MCF 10A (cell line): Measurements from ENCODE around the gene CCDC27. TPM values are rescaled to one million over a fixed set of nuclear protein-coding genes. Genes with fewer than 3 reads are reported as not detected.
A peak's percentile ranks its signal among the peaks of the same experiment; 100 is the strongest.

ENCODE experiments used
- BruUV-seq: library from RNA; stranded (reverse); fragments of 400-500 nt; replicated peaks from 2 replicates; lab custom pipeline; 2021; lab: Mats Ljungman, UMichigan
- CTCF ChIA-PET: fragments of 300-600 bp; sonication (Branson Sonifier 250); formaldehyde crosslinking; extraction: SDS; loops from one replicate; lab custom pipeline; 2021; ENCODE audit warnings: antibody characterized with exemption, inconsistent platforms; lab: Yijun Ruan, JAX
- POLR2A ChIA-PET: fragments of 300-600, 350-650 bp; sonication (Branson Sonifier 250); formaldehyde crosslinking; extraction: SDS; loops from one replicate; lab custom pipeline; 2020; ENCODE audit warnings: antibody characterized with exemption, inconsistent platforms; lab: Yijun Ruan, JAX
- DNase-seq: peaks from one replicate; pipeline ENCODE4 v3.0.0-alpha.2; 2018; ENCODE audit not compliant: unreplicated experiment
- H3K27ac Mint-ChIP-seq: one replicate; pipeline ENCODE4 v1.8.0; 2022; ENCODE audit warnings: mild to moderate bottlenecking, low read depth, mixed read lengths; ENCODE audit not compliant: unreplicated experiment
- H3K27me3 Mint-ChIP-seq: one replicate; pipeline ENCODE4 v1.8.0; 2022; ENCODE audit warnings: mixed read lengths; ENCODE audit not compliant: insufficient read depth, unreplicated experiment
- H3K36me3 Mint-ChIP-seq: one replicate; pipeline ENCODE4 v1.8.0; 2022; ENCODE audit warnings: mild to moderate bottlenecking, moderate library complexity, mixed read lengths; ENCODE audit not compliant: insufficient read depth, unreplicated experiment
- H3K4me1 Mint-ChIP-seq: one replicate; pipeline ENCODE4 v1.8.0; 2022; ENCODE audit warnings: mixed read lengths; ENCODE audit not compliant: insufficient read depth, unreplicated experiment
- H3K4me3 Mint-ChIP-seq: one replicate; pipeline ENCODE4 v1.8.0; 2022; ENCODE audit warnings: mild to moderate bottlenecking, moderate library complexity, mixed read lengths; ENCODE audit not compliant: unreplicated experiment
- H3K9me3 Mint-ChIP-seq: one replicate; pipeline ENCODE4 v1.8.0; 2022; ENCODE audit warnings: mixed read lengths; ENCODE audit not compliant: unreplicated experiment
- intact Hi-C: fragments of 100-400 bp; cut with micrococcal nuclease; formaldehyde crosslinking; loops from 2 replicates; pipeline ENCODE4 v1.14.1; 2022
- total RNA-seq: library from RNA; stranded (reverse); gene quantifications from 2 replicates; pipeline ENCODE4 v1.2.3, GENCODE V29; 2022
- TF ChIP-seq, protein P1 (sequence below): fragments of 200-600 bp; IDR thresholded peaks from one replicate; pipeline ENCODE4 v1.8.0; 2022; ENCODE audit warnings: antibody characterized with exemption, mild to moderate bottlenecking; ENCODE audit not compliant: unreplicated experiment

Gene CCDC27
- total RNA-seq, 1 experiment from 2014 or later = not detected

DNA sequence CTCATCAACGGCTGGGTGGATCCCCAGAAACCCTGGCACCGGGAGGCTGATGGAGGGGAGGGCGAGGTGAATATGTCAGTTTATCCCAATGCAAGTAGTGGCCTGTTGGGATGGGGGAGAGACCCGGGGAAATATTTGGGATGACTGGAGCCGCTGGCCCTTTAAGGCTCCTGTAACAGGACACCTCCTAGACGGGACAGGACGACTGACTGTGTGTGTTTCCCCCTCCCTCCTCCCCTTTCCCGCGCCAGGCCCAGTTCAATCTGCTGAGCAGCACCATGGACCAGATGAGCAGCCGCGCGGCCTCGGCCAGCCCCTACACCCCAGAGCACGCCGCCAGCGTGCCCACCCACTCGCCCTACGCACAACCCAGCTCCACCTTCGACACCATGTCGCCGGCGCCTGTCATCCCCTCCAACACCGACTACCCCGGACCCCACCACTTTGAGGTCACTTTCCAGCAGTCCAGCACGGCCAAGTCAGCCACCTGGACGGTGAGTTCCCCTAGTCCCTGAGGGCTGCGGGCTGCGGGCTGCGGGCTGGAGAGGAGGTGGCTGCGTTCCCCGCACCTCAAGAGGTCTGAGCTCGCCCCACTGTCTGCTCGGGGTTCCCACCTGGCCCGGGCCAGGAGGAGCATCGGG, 44.8 kb upstream of the CCDC27 start:
- peak; percentile 50 for DNase-seq
- no TSS peak for BruUV-seq
- ChIA-PET CTCF (no interaction called here), POLR2A (interaction anchor here (0.7 to 5.6 kb wide), 2 partner anchors 9 to 49 kb away, joined by 3 to 72 read pairs; no protein-coding TSS in a partner anchor)
- peaks cover 24% of the 10 kb centered on the region for H3K4me1 Mint-ChIP-seq
- H3K9me3 Mint-ChIP-seq = no peaks in the 10 kb centered on the region
- intact Hi-C loops = no loop called here
- peak overlapping the region; percentile 58 for H3K4me3 Mint-ChIP-seq
- no peaks in the 10 kb centered on the region for H3K27me3 Mint-ChIP-seq
- H3K36me3 Mint-ChIP-seq = no peaks in the 10 kb centered on the region
- no peak overlapping the region for H3K27ac Mint-ChIP-seq
- TF ChIP-seq, protein P1, sequence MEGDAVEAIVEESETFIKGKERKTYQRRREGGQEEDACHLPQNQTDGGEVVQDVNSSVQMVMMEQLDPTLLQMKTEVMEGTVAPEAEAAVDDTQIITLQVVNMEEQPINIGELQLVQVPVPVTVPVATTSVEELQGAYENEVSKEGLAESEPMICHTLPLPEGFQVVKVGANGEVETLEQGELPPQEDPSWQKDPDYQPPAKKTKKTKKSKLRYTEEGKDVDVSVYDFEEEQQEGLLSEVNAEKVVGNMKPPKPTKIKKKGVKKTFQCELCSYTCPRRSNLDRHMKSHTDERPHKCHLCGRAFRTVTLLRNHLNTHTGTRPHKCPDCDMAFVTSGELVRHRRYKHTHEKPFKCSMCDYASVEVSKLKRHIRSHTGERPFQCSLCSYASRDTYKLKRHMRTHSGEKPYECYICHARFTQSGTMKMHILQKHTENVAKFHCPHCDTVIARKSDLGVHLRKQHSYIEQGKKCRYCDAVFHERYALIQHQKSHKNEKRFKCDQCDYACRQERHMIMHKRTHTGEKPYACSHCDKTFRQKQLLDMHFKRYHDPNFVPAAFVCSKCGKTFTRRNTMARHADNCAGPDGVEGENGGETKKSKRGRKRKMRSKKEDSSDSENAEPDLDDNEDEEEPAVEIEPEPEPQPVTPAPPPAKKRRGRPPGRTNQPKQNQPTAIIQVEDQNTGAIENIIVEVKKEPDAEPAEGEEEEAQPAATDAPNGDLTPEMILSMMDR = no peak

DNA sequence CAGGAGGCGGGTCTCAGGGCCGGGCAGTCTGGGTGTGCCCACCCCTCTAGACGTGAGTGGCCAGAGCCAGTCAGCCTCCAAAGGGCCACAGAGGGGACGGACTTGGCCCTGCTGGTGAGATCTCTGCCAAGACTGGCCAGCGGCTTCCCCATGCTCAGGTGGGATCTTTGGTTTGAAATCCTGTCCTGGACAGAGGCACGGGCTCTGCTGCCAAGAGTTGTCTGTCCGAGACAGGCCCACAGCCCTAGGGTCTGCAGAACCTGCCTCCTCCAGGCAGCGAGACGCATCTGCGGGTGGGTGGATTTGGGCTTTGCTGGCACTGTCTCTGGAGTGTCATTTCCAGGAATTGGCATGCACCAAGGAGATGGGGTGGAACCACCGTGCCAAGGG, 44.3 kb upstream of the CCDC27 start:
- POLR2A ChIA-PET = interaction anchor here (0.7 kb wide), 1 partner anchor 49 kb away, joined by 3 read pairs; no protein-coding TSS in a partner anchor
- intact Hi-C loops = no loop called here
- CTCF ChIA-PET = no interaction called here
- Mint-ChIP-seq H3K27me3 (no peaks in the 10 kb centered on the region), H3K9me3 (no peaks in the 10 kb centered on the region), H3K4me1 (peaks cover 22% of the 10 kb centered on the region), H3K4me3 (peak overlapping the region; percentile 58), H3K36me3 (no peaks in the 10 kb centered on the region), H3K27ac (no peak overlapping the region)
- BruUV-seq = no TSS peak
- DNase-seq = no peak
- TF ChIP-seq, protein P1 = no peak

DNA sequence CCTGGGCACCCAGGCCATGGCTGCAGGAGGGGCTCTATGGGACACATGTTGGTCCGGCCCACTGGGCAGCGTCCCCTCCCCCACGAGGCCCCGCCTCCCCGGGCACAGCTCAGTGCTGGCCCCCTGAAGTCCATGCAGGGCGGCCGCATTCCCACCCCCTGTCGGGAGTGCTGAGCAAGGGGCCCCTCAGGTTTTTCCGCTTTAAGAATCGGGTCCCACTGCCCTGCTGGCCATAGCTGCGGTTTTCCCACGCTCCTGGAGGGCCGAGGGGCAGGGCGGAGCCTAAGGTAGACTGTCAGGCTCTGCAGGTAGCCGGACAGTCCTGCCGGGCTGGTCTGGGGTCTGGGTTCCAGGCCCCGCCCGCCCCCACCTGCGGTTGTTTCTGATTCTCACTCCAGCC, 43.5 kb upstream of the CCDC27 start:
- BruUV-seq = no TSS peak
- Mint-ChIP-seq H3K4me3 (no peak overlapping the region), H3K9me3 (no peaks in the 10 kb centered on the region), H3K27me3 (no peaks in the 10 kb centered on the region), H3K4me1 (peaks cover 14% of the 10 kb centered on the region), H3K27ac (no peak overlapping the region), H3K36me3 (no peaks in the 10 kb centered on the region)
- no peak for DNase-seq
- POLR2A ChIA-PET = no interaction called here
- TF ChIP-seq, protein P1 = no peak
- intact Hi-C loops = no loop called here
- CTCF ChIA-PET = interaction anchor here (0.5 to 0.7 kb wide), 2 partner anchors 13 to 148 kb away, joined by 4 read pairs; no protein-coding TSS in a partner anchor

DNA sequence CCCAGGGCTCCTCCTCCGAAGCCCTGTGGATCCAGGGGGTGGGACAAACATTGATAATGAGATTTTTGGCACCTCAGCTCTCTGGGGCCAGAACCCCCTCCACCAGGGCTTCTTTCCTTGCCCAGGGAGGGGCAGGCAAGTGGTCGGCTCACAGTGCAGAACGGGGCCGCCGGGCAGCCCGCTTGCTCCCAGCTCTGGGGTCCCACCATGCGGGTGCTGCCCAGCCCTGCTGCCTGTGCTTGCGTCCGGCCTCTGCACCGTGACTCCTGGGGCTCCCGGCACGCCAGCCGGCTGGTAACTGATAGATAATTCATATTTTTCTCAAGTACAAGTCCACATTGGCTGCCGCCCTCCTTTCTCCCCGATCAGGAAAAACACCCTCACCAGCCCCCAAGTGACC, 42.0 kb upstream of the CCDC27 start:
- no peak overlapping the region for H3K4me3 Mint-ChIP-seq
- ChIA-PET POLR2A (no interaction called here), CTCF (interaction anchor here (1.9 kb wide), 1 partner anchor 14 kb away, joined by 9 read pairs; no protein-coding TSS in a partner anchor)
- H3K4me1 Mint-ChIP-seq = peaks cover 9% of the 10 kb centered on the region
- H3K36me3 Mint-ChIP-seq = no peaks in the 10 kb centered on the region
- TF ChIP-seq, protein P1 = no peak
- intact Hi-C loops = no loop called here
- DNase-seq = no peak
- H3K27ac Mint-ChIP-seq = no peak overlapping the region
- H3K9me3 Mint-ChIP-seq = no peaks in the 10 kb centered on the region
- H3K27me3 Mint-ChIP-seq = no peaks in the 10 kb centered on the region
- no TSS peak for BruUV-seq
